Natural killer cell (primary cell): Measurements from ENCODE around the gene IVD. TPM values are rescaled to one million over a fixed set of nuclear protein-coding genes. Genes with fewer than 3 reads are reported as not detected.

ENCODE experiments used
- ATAC-seq, 3 donors: fragments of 150-1000 bp in 2 of 3; fragments of 200-7000 bp in 1 of 3; cut with Tn5 transposase; 1 replicate in 1 of 3; 2 replicates in 2 of 3; pipeline ENCODE4 v1.10.0; 2021; ENCODE audit warnings: mild to moderate bottlenecking in 2 of 3, moderate library complexity in 2 of 3
- DNase-seq, 2 donors: peaks; one replicate each; pipeline versions ENCODE4 v3.0.0 to v3.0.0-alpha.2; 2013 to 2021; ENCODE audit warnings: mixed read lengths in 1 of 2
- H3K27ac ChIP-seq: one replicate; pipeline ENCODE4 v1.5.1; 2013; ENCODE audit warnings: mild to moderate bottlenecking, low read length
- H3K27me3 ChIP-seq: one replicate; pipeline ENCODE4 v1.6.1; 2013; ENCODE audit warnings: low read length; ENCODE audit not compliant: control insufficient read depth, insufficient read depth
- H3K36me3 ChIP-seq: one replicate; pipeline ENCODE4 v1.6.1; 2013; ENCODE audit warnings: low read length; ENCODE audit not compliant: control insufficient read depth, insufficient read depth
- H3K4me1 ChIP-seq: one replicate; pipeline ENCODE4 v1.6.1; 2013; ENCODE audit warnings: low read length; ENCODE audit not compliant: control insufficient read depth, insufficient read depth
- H3K4me3 ChIP-seq: one replicate; pipeline ENCODE4 v1.5.1; 2013; ENCODE audit warnings: low read length
- H3K9me3 ChIP-seq: one replicate; pipeline ENCODE4 v1.6.1; 2013; ENCODE audit warnings: low read length; ENCODE audit not compliant: control insufficient read depth, insufficient read depth
- H3K27ac Mint-ChIP-seq, 2 donors: one replicate each; pipeline ENCODE4 v1.8.0; 2022; ENCODE audit warnings: mild to moderate bottlenecking in 2 of 2, mixed read lengths in 2 of 2, moderate library complexity in 1 of 2
- H3K27me3 Mint-ChIP-seq, 2 donors: one replicate each; pipeline ENCODE4 v1.8.0; 2022; ENCODE audit warnings: low read depth in 2 of 2, mixed read lengths in 2 of 2
- H3K36me3 Mint-ChIP-seq: one replicate; pipeline ENCODE4 v1.8.0; 2022; ENCODE audit warnings: mixed read lengths
- H3K4me1 Mint-ChIP-seq, 2 donors: one replicate each; pipeline ENCODE4 v1.8.0; 2022; ENCODE audit warnings: mixed read lengths in 2 of 2
- H3K4me3 Mint-ChIP-seq: one replicate; pipeline ENCODE4 v1.8.0; 2022; ENCODE audit warnings: mild to moderate bottlenecking, moderate library complexity, mixed read lengths
- H3K9me3 Mint-ChIP-seq, 2 donors: one replicate each; pipeline ENCODE4 v1.8.0; 2022; ENCODE audit warnings: mixed read lengths in 2 of 2
- WGBS: methylation state at CpG from one replicate; pipeline ENCODE4 v1.1.7; 2013; ENCODE audit warnings: missing lambda C conversion rate; ENCODE audit not compliant: insufficient coverage; 5-methylcytosine and 5-hydroxymethylcytosine counted together
- intact Hi-C: fragments of 100-400 bp; cut with micrococcal nuclease; formaldehyde crosslinking; loops from one replicate; pipeline ENCODE4 v1.14.2; 2022
- total RNA-seq, 4 donors: library from RNA; stranded (reverse); fragments of 120-200 nt in 1 of 4; gene quantifications; one replicate each; pipeline versions ENCODE4 v1.2.3 to v1.2.4, GENCODE V29; 2013 to 2022
- TF ChIP-seq, protein P1 (sequence below): fragments of 200-600 bp; IDR thresholded peaks from one replicate; pipeline ENCODE4 v1.8.0; 2022; ENCODE audit warnings: antibody characterized with exemption

The IVD gene
- total RNA-seq, 3 donors from 2014 or later (not counting 1 experiment from before 2014, with no cell fraction given): 56.2 to 76.8 (median 67.3) TPM

DNA sequence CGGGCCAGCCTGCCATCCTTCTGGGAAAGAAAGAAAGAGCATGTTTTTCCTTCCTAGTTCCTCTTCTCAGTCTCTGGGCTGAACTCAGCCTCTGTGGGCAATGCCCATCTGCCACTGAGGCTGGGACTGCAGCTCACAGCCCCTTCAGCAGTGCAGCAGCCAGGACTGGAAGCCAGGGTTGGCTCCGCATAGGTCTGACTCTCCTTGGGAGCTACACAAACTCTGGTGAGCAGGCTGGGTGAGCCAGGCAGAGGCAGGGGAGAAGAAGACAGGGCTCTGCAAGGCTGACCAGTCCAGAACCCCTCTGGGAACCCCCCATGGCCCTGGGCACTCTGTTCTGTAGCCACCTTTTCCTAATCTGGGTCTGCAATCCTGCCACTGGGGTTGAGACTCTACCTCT is 44.0 kb upstream of the IVD start:
- intact Hi-C loops: no loop called here
- Histone ChIP-seq H3K4me1 (peaks cover 31% of the 10 kb centered on the region), H3K27me3 (no peaks in the 10 kb centered on the region), H3K9me3 (no peaks in the 10 kb centered on the region), H3K4me3 (no peak overlapping the region), H3K36me3 (no peaks in the 10 kb centered on the region), H3K27ac (no peak overlapping the region)
- ATAC-seq (no peak), DNase-seq (no peak)
- peaks cover 0 to 4% of the 10 kb centered on the region in 2 donors for H3K27me3 Mint-ChIP-seq
- peaks cover 11 to 39% of the 10 kb centered on the region in 2 donors for H3K4me1 Mint-ChIP-seq
- WGBS: 95% methylated on average over 2 of the region's 2 CpGs
- no peaks in the 10 kb centered on the region for H3K9me3 Mint-ChIP-seq
- TF ChIP-seq, protein P1, sequence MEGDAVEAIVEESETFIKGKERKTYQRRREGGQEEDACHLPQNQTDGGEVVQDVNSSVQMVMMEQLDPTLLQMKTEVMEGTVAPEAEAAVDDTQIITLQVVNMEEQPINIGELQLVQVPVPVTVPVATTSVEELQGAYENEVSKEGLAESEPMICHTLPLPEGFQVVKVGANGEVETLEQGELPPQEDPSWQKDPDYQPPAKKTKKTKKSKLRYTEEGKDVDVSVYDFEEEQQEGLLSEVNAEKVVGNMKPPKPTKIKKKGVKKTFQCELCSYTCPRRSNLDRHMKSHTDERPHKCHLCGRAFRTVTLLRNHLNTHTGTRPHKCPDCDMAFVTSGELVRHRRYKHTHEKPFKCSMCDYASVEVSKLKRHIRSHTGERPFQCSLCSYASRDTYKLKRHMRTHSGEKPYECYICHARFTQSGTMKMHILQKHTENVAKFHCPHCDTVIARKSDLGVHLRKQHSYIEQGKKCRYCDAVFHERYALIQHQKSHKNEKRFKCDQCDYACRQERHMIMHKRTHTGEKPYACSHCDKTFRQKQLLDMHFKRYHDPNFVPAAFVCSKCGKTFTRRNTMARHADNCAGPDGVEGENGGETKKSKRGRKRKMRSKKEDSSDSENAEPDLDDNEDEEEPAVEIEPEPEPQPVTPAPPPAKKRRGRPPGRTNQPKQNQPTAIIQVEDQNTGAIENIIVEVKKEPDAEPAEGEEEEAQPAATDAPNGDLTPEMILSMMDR: no peak
- no peak overlapping the region for H3K27ac Mint-ChIP-seq
- no peaks in the 10 kb centered on the region for H3K36me3 Mint-ChIP-seq
- no peak overlapping the region for H3K4me3 Mint-ChIP-seq

DNA sequence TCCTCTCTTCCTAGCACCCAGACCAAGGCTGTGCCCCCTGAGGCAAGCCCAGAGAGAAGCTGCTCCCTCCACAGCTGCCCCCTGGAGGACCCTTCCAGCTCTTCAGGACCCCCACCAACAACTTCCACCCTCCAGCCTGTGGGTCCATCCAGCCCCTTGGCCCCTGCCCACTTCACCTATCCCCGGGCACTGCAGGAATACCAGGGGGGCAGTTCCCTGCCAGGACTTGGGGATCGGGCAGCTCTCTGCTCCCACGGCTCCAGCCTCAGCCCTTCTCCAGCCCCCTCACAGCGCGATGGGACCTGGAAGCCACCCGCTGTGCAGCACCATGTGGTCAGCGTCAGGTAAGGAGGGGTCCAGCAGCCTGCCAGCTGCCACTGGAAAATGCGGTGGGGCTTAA is 42.0 kb upstream of the IVD start:
- Mint-ChIP-seq H3K4me3 (no peak overlapping the region), H3K4me1 (peaks cover 23 to 40% of the 10 kb centered on the region in 2 donors), H3K36me3 (no peaks in the 10 kb centered on the region), H3K27me3 (no peaks in the 10 kb centered on the region), H3K9me3 (no peaks in the 10 kb centered on the region), H3K27ac (no peak overlapping the region)
- ATAC-seq (no peak), DNase-seq (no peak)
- Histone ChIP-seq H3K4me3 (no peak overlapping the region), H3K9me3 (no peaks in the 10 kb centered on the region), H3K27me3 (no peaks in the 10 kb centered on the region), H3K4me1 (peaks cover 34% of the 10 kb centered on the region), H3K27ac (no peak overlapping the region), H3K36me3 (no peaks in the 10 kb centered on the region)
- TF ChIP-seq, protein P1: no peak
- intact Hi-C loops: no loop called here
- 91% methylated on average over 8 of the region's 8 CpGs for WGBS

DNA sequence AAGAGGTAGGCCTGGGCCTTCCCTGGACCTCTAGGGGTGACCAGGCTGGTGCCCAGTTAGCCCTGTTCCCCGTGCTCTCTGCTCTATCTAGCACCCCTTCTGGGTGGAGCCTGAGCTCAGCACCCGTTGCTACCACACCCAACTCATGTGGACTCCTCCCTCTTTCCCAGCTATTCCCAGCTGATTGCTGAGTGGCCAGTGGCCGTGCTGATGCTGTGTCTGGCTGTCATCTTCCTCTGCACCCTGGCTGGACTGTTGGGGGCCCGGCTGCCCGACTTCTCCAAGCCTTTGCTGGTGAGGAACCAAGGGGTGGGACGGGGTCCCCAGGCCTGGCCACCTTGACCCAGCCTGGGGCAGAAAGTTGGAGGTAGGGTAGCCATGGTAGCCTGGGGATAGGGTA is 41.3 kb upstream of the IVD start:
- no peaks in the 10 kb centered on the region for H3K9me3 Mint-ChIP-seq
- Histone ChIP-seq H3K36me3 (no peaks in the 10 kb centered on the region), H3K4me1 (peaks cover 31% of the 10 kb centered on the region), H3K9me3 (no peaks in the 10 kb centered on the region), H3K27ac (no peak overlapping the region), H3K4me3 (no peak overlapping the region), H3K27me3 (no peaks in the 10 kb centered on the region)
- H3K27ac Mint-ChIP-seq: no peak overlapping the region
- no peak overlapping the region for H3K4me3 Mint-ChIP-seq
- intact Hi-C loops: no loop called here
- peaks cover 20 to 38% of the 10 kb centered on the region in 2 donors for H3K4me1 Mint-ChIP-seq
- TF ChIP-seq, protein P1: no peak
- no peak for ATAC-seq
- H3K36me3 Mint-ChIP-seq: no peaks in the 10 kb centered on the region
- 93% methylated on average over 6 of the region's 6 CpGs for WGBS
- DNase-seq: no peak
- no peaks in the 10 kb centered on the region for H3K27me3 Mint-ChIP-seq

DNA sequence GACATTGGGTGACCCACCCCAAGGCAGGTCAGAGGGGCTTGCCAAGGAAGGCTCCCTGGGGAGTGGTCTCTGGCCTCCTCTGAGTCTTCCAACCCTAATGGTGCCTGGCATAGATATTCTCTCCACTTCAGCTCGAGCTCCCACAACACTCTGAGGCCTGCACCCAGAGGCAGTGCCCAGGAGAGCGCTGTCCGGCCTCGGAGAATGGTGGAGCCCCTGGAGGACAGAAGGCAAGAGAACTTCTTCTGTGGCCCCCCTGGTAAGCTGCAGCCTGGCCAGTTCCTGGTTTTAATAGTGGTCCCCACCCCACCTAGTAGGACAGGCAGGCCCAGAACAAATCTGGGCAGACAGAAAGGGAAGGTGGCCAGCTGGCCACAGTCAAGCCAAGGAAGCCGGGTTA is 40.6 kb upstream of the IVD start:
- Mint-ChIP-seq H3K4me3 (no peak overlapping the region), H3K9me3 (no peaks in the 10 kb centered on the region), H3K36me3 (no peaks in the 10 kb centered on the region), H3K27ac (peak overlapping the region in 1 of 2 donors; percentile 45), H3K27me3 (no peaks in the 10 kb centered on the region), H3K4me1 (peaks cover 18 to 38% of the 10 kb centered on the region in 2 donors)
- Histone ChIP-seq H3K4me3 (no peak overlapping the region), H3K27ac (no peak overlapping the region), H3K4me1 (peaks cover 31% of the 10 kb centered on the region), H3K27me3 (no peaks in the 10 kb centered on the region), H3K9me3 (no peaks in the 10 kb centered on the region), H3K36me3 (no peaks in the 10 kb centered on the region)
- TF ChIP-seq, protein P1: no peak
- no peak for ATAC-seq
- intact Hi-C loops: no loop called here
- WGBS: 95% methylated on average over 5 of the region's 5 CpGs
- DNase-seq: no peak
